Inferior parietal cortex (tissue), 1 donor: ENCODE results near the gene GPD2.

Experiments used
- DNase-seq: peaks from one replicate; pipeline ENCODE4 v3.0.0-alpha.2; 2016; ENCODE audit errors: extremely low spot score

Gene GPD2

GRCh38 chr2:156435718-156436496 is at the start of gene GPD2:
TSS of gene GPD2 (plus strand) at chr2:156436379. CDS start at chr2:156476106, 39,727 bp downstream.
- peak; percentile 69 for DNase-seq

- DNase-seq = no peak
Observed at GRCh38 chr2:156394033-156394741, 42.0 kb upstream of the GPD2 start.

- DNase-seq = no peak
Observed at GRCh38 chr2:156396126-156396525, 40.1 kb upstream of the GPD2 start.

GRCh38 chr2:156397229-156397628 is 39.0 kb upstream of the GPD2 start:
- no peak for DNase-seq

GRCh38 chr2:156398176-156398575 is 38.0 kb upstream of the GPD2 start:
- DNase-seq = no peak

- DNase-seq = no peak
Observed at GRCh38 chr2:156399224-156399949, 36.8 kb upstream of the GPD2 start.

- peak; percentile 63 for DNase-seq
Observed at GRCh38 chr2:156399950-156400705, 36.1 kb upstream of the GPD2 start.

- DNase-seq = peak; percentile 97
Observed at GRCh38 chr2:156400706-156401678, 35.2 kb upstream of the GPD2 start.

- DNase-seq = no peak
Observed at GRCh38 chr2:156401861-156402260, 34.3 kb upstream of the GPD2 start.

GRCh38 chr2:156405586-156405985 is 30.6 kb upstream of the GPD2 start:
- DNase-seq = no peak

GRCh38 chr2:156411835-156412234 is 24.3 kb upstream of the GPD2 start:
- no peak for DNase-seq

GRCh38 chr2:156421851-156422250 is 14.3 kb upstream of the GPD2 start:
- DNase-seq = no peak

- no peak for DNase-seq
Observed at GRCh38 chr2:156423674-156424282, 12.4 kb upstream of the GPD2 start.

GRCh38 chr2:156427074-156427473 is 9.1 kb upstream of the GPD2 start:
- DNase-seq = no peak

- DNase-seq = no peak
Observed at GRCh38 chr2:156429211-156429610, 7.0 kb upstream of the GPD2 start.

GRCh38 chr2:156430236-156430979 is 5.8 kb upstream of the GPD2 start:
- DNase-seq = no peak

- DNase-seq = peak; percentile 39
Observed at GRCh38 chr2:156430980-156431358, 5.2 kb upstream of the GPD2 start.

- DNase-seq = no peak
Observed at GRCh38 chr2:156434461-156435291, 1.5 kb upstream of the GPD2 start.

- DNase-seq = no peak
Observed at GRCh38 chr2:156435396-156435717, 822 bp upstream of the GPD2 start.
